GM23338 (cell line): ENCODE data around the gene PDCD1. TPM values are rescaled to one million over a fixed set of nuclear protein-coding genes. Genes with fewer than 3 reads are reported as not detected.

Source experiments
- ATAC-seq: fragments of 200-7000 bp; cut with Tn5 transposase; 3 replicates; pipeline ENCODE4 v1.9.1; 2020
- DNase-seq: peaks from one replicate; pipeline ENCODE4 v3.0.0-alpha.2; 2015; ENCODE audit warnings: low spot score
- H2AFZ ChIP-seq: fragments of 200-600 bp; sonication (generic); 2 replicates; pipeline ENCODE4 v1.8.0; 2016; ENCODE audit warnings: antibody characterized with exemption, mild to moderate bottlenecking, moderate library complexity
- H3F3A ChIP-seq: fragments of 200-600 bp; sonication (generic); replicated peaks from 2 replicates; pipeline ENCODE4 v1.8.0; 2017; ENCODE audit warnings: antibody characterized with exemption, mixed run types, low read depth
- H3K27ac ChIP-seq: fragments of 200-600 bp; sonication (generic); 2 replicates; pipeline ENCODE4 v1.6.1; 2016; ENCODE audit warnings: low read depth
- H3K27me3 ChIP-seq: fragments of 200-600 bp; sonication (generic); 2 replicates; pipeline ENCODE4 v1.8.0; 2016; ENCODE audit warnings: mild to moderate bottlenecking, mixed run types, moderate library complexity; ENCODE audit not compliant: insufficient read depth
- H3K36me3 ChIP-seq: fragments of 200-600 bp; sonication (generic); 2 replicates; pipeline ENCODE4 v1.8.0; 2016; ENCODE audit warnings: mild to moderate bottlenecking; ENCODE audit not compliant: insufficient read depth
- H3K4me1 ChIP-seq: fragments of 200-600 bp; sonication (generic); 2 replicates; pipeline ENCODE4 v1.8.0; 2016; ENCODE audit warnings: mild to moderate bottlenecking, moderate library complexity; ENCODE audit not compliant: insufficient read depth
- H3K4me2 ChIP-seq: fragments of 200-600 bp; sonication (generic); 2 replicates; pipeline ENCODE4 v1.7.1; 2017; ENCODE audit warnings: mixed run types
- H3K4me3 ChIP-seq: fragments of 200-600 bp; sonication (generic); 2 replicates; pipeline ENCODE4 v1.6.1; 2016; ENCODE audit warnings: mixed run types
- H3K79me2 ChIP-seq: fragments of 200-600 bp; sonication (generic); replicated peaks from 2 replicates; pipeline ENCODE4 v1.8.0; 2017; ENCODE audit warnings: mild to moderate bottlenecking; ENCODE audit not compliant: insufficient read depth
- H3K9me2 ChIP-seq: fragments of 200-600 bp; sonication (generic); 2 replicates; pipeline ENCODE4 v1.8.0; 2017; ENCODE audit not compliant: insufficient read depth
- H4K20me1 ChIP-seq: fragments of 200-600 bp; sonication (generic); replicated peaks from 2 replicates; pipeline ENCODE4 v1.8.0; 2017; ENCODE audit warnings: mild to moderate bottlenecking; ENCODE audit not compliant: insufficient read depth
- H3K27ac Mint-ChIP-seq: 2 replicates; pipeline ENCODE4 v1.8.0; 2020; ENCODE audit warnings: inconsistent platforms, mild to moderate bottlenecking, moderate library complexity, mixed read lengths
- H3K27me3 Mint-ChIP-seq: 3 replicates; pipeline ENCODE4 v1.8.0; 2022; ENCODE audit warnings: low read depth, mild to moderate bottlenecking, moderate library complexity, mixed read lengths, inconsistent platforms; ENCODE audit not compliant: insufficient read depth, poor library complexity
- H3K36me3 Mint-ChIP-seq: 3 replicates; pipeline ENCODE4 v1.8.0; 2021; ENCODE audit warnings: low read depth, mild to moderate bottlenecking, inconsistent platforms, moderate library complexity, mixed read lengths
- H3K4me1 Mint-ChIP-seq: 3 replicates; pipeline ENCODE4 v1.8.0; 2020; ENCODE audit warnings: mild to moderate bottlenecking, inconsistent platforms, mixed read lengths
- H3K4me3 Mint-ChIP-seq: 3 replicates; pipeline ENCODE4 v1.8.0; 2021; ENCODE audit warnings: moderate library complexity, mild to moderate bottlenecking, inconsistent platforms, mixed read lengths
- H3K9me3 Mint-ChIP-seq: 3 replicates; pipeline ENCODE4 v1.8.0; 2020; ENCODE audit warnings: moderate library complexity, mild to moderate bottlenecking, inconsistent platforms, mixed read lengths
- EZH2phosphoT487 ChIP-seq: fragments of 200-600 bp; sonication (generic); IDR thresholded peaks from one replicate; pipeline ENCODE4 v1.8.1; 2018; ENCODE audit warnings: antibody characterized with exemption; ENCODE audit not compliant: unreplicated experiment
- NANOG ChIP-seq: IDR thresholded peaks from 2 replicates; pipeline ENCODE4 v1.6.1; 2016; ENCODE audit warnings: antibody characterized with exemption, borderline replicate concordance
- POLR2AphosphoS5 ChIP-seq: IDR thresholded peaks from 2 replicates; pipeline ENCODE4 v1.6.1; 2016; ENCODE audit warnings: antibody characterized with exemption, low read depth
- ZNF331 ChIP-seq: fragments of 250-450 bp; sonication (Bioruptor Pico); IDR thresholded peaks from 2 replicates; pipeline ENCODE4 v1.5.0; 2020; ENCODE audit warnings: low read depth, mild to moderate bottlenecking, moderate library complexity
- polyA plus RNA-seq: library from polyadenylated mRNA; unstranded; fragments of >200 nt; fragmentation: Nextera tagmentation; extraction: Ambion mirVana; gene quantifications from 2 replicates; pipeline ENCODE4 v1.2.1, GENCODE V29; 2016
- total RNA-seq: library from RNA; depleted of rRNA; stranded (reverse); fragments of >200 nt; shearing (Covaris generic); gene quantifications from 2 replicates; pipeline ENCODE4 v1.2.3, GENCODE V29; 2014
- TF ChIP-seq, protein P1 (sequence below): IDR thresholded peaks from 2 replicates; pipeline ENCODE4 v1.6.1; 2016; ENCODE audit warnings: antibody characterized with exemption
- TF ChIP-seq, protein P2 (sequence below): fragments of 250-450 bp; sonication (Bioruptor Pico); IDR thresholded peaks from 2 replicates; pipeline ENCODE4 v1.5.0; 2020; ENCODE audit warnings: mild to moderate bottlenecking, moderate library complexity
- TF ChIP-seq, protein P3 (sequence below): IDR thresholded peaks from one replicate; pipeline ENCODE4 v1.6.1; 2018; ENCODE audit warnings: antibody characterized with exemption; ENCODE audit not compliant: unreplicated experiment

PDCD1 gene
- total and polyA plus RNA-seq, 2 experiments from 2014 or later: 0.34 to 0.38 TPM

DNA sequence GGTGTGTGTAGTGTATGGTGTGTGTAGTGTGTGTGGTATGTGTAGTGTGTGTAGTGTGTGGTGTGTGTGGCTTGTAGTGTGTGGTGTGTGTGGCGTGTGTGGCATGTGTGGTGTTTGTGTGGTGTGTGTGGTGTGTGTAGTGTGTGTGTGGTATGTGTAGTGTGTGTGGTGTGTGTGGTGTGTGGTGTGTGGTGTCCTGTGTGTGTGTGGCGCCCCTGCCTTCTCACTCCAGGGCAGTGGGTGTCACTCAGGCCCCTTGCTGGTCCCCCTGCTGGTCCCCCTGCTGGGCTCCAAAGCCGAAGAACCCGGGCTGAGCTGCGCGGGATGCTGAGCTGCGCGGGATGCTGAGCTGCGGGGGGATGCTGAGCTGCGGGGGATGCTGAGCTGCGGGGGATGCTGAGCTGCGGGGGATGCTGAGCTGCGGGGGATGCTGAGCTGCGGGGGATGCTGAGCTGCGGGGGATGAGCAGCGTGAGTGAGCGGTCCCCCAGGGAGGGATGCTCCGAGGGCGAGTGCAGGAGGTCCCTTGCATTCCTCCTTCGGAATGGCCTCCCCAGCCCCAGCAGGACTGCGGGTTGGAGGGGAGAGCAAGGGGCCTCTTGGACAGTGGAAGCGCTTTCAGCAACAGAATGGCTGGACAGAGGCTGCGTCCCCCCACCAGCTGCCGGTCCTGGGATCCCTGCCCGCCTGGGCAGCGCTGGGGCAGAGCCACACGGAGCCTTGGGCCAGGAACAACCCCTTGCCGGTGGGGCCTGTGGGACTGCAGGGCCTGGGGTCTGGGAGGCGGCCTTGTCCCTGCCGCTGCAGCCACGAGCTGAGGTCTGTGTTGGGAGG lies 7.5 kb upstream of the PDCD1 start:
- DNase-seq: peak; percentile 71
- H3K79me2 ChIP-seq: no peaks in the 10 kb centered on the region
- H3K27me3 Mint-ChIP-seq: peaks cover 24% of the 10 kb centered on the region
- peak overlapping the region; percentile 81; the same call in 1 of the 2 replicates for H2AFZ ChIP-seq
- no peak overlapping the region; the same call in 2 of the 3 replicates for H3K4me3 Mint-ChIP-seq
- no peak overlapping the region for H3K27ac Mint-ChIP-seq
- no peak overlapping the region for H3K27ac ChIP-seq
- ATAC-seq: peak; percentile 73
- no peaks in the 10 kb centered on the region; the same call in 2 of the 3 replicates for H3K36me3 Mint-ChIP-seq
- no peaks in the 10 kb centered on the region for H3K27me3 ChIP-seq
- H3K4me1 Mint-ChIP-seq: peaks cover 26% of the 10 kb centered on the region
- no peaks in the 10 kb centered on the region for H3K36me3 ChIP-seq
- H3K4me3 ChIP-seq: no peak overlapping the region
- TF ChIP-seq EZH2phosphoT487 (no peak), POLR2AphosphoS5 (no peak), ZNF331 (CRISPR knock-in tag) (no peak), NANOG (no peak)
- TF ChIP-seq, protein P1, sequence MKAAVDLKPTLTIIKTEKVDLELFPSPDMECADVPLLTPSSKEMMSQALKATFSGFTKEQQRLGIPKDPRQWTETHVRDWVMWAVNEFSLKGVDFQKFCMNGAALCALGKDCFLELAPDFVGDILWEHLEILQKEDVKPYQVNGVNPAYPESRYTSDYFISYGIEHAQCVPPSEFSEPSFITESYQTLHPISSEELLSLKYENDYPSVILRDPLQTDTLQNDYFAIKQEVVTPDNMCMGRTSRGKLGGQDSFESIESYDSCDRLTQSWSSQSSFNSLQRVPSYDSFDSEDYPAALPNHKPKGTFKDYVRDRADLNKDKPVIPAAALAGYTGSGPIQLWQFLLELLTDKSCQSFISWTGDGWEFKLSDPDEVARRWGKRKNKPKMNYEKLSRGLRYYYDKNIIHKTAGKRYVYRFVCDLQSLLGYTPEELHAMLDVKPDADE: no peak
- TF ChIP-seq, protein P2, sequence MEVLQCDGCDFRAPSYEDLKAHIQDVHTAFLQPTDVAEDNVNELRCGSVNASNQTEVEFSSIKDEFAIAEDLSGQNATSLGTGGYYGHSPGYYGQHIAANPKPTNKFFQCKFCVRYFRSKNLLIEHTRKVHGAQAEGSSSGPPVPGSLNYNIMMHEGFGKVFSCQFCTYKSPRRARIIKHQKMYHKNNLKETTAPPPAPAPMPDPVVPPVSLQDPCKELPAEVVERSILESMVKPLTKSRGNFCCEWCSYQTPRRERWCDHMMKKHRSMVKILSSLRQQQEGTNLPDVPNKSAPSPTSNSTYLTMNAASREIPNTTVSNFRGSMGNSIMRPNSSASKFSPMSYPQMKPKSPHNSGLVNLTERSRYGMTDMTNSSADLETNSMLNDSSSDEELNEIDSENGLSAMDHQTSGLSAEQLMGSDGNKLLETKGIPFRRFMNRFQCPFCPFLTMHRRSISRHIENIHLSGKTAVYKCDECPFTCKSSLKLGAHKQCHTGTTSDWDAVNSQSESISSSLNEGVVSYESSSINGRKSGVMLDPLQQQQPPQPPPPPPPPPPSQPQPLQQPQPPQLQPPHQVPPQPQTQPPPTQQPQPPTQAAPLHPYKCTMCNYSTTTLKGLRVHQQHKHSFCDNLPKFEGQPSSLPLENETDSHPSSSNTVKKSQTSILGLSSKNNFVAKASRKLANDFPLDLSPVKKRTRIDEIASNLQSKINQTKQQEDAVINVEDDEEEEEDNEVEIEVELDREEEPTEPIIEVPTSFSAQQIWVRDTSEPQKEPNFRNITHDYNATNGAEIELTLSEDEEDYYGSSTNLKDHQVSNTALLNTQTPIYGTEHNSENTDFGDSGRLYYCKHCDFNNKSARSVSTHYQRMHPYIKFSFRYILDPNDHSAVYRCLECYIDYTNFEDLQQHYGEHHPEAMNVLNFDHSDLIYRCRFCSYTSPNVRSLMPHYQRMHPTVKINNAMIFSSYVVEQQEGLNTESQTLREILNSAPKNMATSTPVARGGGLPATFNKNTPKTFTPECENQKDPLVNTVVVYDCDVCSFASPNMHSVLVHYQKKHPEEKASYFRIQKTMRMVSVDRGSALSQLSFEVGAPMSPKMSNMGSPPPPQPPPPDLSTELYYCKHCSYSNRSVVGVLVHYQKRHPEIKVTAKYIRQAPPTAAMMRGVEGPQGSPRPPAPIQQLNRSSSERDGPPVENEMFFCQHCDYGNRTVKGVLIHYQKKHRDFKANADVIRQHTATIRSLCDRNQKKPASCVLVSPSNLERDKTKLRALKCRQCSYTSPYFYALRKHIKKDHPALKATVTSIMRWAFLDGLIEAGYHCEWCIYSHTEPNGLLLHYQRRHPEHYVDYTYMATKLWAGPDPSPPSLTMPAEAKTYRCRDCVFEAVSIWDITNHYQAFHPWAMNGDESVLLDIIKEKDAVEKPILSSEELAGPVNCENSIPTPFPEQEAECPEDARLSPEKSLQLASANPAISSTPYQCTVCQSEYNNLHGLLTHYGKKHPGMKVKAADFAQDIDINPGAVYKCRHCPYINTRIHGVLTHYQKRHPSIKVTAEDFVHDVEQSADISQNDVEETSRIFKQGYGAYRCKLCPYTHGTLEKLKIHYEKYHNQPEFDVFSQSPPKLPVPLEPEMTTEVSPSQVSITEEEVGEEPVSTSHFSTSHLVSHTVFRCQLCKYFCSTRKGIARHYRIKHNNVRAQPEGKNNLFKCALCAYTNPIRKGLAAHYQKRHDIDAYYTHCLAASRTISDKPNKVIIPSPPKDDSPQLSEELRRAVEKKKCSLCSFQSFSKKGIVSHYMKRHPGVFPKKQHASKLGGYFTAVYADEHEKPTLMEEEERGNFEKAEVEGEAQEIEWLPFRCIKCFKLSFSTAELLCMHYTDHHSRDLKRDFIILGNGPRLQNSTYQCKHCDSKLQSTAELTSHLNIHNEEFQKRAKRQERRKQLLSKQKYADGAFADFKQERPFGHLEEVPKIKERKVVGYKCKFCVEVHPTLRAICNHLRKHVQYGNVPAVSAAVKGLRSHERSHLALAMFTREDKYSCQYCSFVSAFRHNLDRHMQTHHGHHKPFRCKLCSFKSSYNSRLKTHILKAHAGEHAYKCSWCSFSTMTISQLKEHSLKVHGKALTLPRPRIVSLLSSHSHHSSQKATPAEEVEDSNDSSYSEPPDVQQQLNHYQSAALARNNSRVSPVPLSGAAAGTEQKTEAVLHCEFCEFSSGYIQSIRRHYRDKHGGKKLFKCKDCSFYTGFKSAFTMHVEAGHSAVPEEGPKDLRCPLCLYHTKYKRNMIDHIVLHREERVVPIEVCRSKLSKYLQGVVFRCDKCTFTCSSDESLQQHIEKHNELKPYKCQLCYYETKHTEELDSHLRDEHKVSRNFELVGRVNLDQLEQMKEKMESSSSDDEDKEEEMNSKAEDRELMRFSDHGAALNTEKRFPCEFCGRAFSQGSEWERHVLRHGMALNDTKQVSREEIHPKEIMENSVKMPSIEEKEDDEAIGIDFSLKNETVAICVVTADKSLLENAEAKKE (CRISPR knock-in tag): no peak
- TF ChIP-seq, protein P3, sequence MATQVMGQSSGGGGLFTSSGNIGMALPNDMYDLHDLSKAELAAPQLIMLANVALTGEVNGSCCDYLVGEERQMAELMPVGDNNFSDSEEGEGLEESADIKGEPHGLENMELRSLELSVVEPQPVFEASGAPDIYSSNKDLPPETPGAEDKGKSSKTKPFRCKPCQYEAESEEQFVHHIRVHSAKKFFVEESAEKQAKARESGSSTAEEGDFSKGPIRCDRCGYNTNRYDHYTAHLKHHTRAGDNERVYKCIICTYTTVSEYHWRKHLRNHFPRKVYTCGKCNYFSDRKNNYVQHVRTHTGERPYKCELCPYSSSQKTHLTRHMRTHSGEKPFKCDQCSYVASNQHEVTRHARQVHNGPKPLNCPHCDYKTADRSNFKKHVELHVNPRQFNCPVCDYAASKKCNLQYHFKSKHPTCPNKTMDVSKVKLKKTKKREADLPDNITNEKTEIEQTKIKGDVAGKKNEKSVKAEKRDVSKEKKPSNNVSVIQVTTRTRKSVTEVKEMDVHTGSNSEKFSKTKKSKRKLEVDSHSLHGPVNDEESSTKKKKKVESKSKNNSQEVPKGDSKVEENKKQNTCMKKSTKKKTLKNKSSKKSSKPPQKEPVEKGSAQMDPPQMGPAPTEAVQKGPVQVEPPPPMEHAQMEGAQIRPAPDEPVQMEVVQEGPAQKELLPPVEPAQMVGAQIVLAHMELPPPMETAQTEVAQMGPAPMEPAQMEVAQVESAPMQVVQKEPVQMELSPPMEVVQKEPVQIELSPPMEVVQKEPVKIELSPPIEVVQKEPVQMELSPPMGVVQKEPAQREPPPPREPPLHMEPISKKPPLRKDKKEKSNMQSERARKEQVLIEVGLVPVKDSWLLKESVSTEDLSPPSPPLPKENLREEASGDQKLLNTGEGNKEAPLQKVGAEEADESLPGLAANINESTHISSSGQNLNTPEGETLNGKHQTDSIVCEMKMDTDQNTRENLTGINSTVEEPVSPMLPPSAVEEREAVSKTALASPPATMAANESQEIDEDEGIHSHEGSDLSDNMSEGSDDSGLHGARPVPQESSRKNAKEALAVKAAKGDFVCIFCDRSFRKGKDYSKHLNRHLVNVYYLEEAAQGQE: peak; percentile 75
- H3K4me1 ChIP-seq: no peaks in the 10 kb centered on the region; the same call in 1 of the 2 replicates
- H3K9me3 Mint-ChIP-seq: peaks cover 5% of the 10 kb centered on the region; the same call in 2 of the 3 replicates
- no peak overlapping the region for H3K4me2 ChIP-seq
- H3K9me2 ChIP-seq: no peaks in the 10 kb centered on the region
- peaks cover 9% of the 10 kb centered on the region; the same call in 1 of the 2 replicates for H3F3A ChIP-seq
- H4K20me1 ChIP-seq: no peaks in the 10 kb centered on the region
